SK-N-SH (cell line): ENCODE measurements around the gene MIPEP. TPM values are rescaled to one million over a fixed set of nuclear protein-coding genes. Genes with fewer than 3 reads are reported as not detected.

Experiments used
- CTCF ChIA-PET: fragments of 300-600, 350-600 bp; formaldehyde crosslinking; extraction: SDS; loops from one replicate; lab custom pipeline; 2021; lab: Yijun Ruan, JAX
- POLR2A ChIA-PET: fragments of 350-600 bp; sonication (Branson Sonifier 250); formaldehyde crosslinking; extraction: SDS; loops from one replicate; lab custom pipeline; 2020; ENCODE audit warnings: antibody characterized with exemption, inconsistent platforms; lab: Yijun Ruan, JAX
- DNase-seq: peaks from one replicate; pipeline ENCODE4 v3.0.0; 2012
- H2AFZ ChIP-seq: fragments of 200-600 bp; sonication (generic); 2 replicates; pipeline ENCODE4 v1.8.1; 2016; ENCODE audit warnings: antibody characterized with exemption, mild to moderate bottlenecking, low read depth
- H3F3A ChIP-seq: fragments of 200-600 bp; sonication (generic); replicated peaks from 2 replicates; pipeline ENCODE3; 2016; ENCODE audit warnings: antibody characterized with exemption, mild to moderate bottlenecking; ENCODE audit not compliant: insufficient read depth
- H3K27ac ChIP-seq, 2 experiments: fragments of 200-500 bp in 1 of 2; fragments of 200-600 bp in 1 of 2; sonication (Bioruptor generic) in 1 of 2; sonication (generic), shearing (Covaris generic) in 1 of 2; 2 replicates each; pipeline versions ENCODE4 v1.5.1 to v1.6.1; 2014 to 2016; ENCODE audit warnings: low read depth in 2 of 2, inconsistent platforms in 1 of 2, low read length in 1 of 2, mild to moderate bottlenecking in 1 of 2, mixed read lengths in 1 of 2
- H3K27me3 ChIP-seq: fragments of 200-600 bp; sonication (generic), shearing (Covaris generic); 2 replicates; pipeline ENCODE4 v1.6.1; 2016; ENCODE audit warnings: mixed run types; ENCODE audit not compliant: insufficient read depth
- H3K36me3 ChIP-seq, 2 experiments: fragments of 200-500 bp in 1 of 2; fragments of 200-600 bp in 1 of 2; sonication (Bioruptor generic) in 1 of 2; sonication (generic) in 1 of 2; replicated peaks in 1 of 2; 2 replicates each; pipeline versions ENCODE3 to v1.5.1; 2014 to 2016; ENCODE audit warnings: low read length in 1 of 2, mild to moderate bottlenecking in 1 of 2; ENCODE audit not compliant: insufficient read depth in 2 of 2, control insufficient read depth in 1 of 2
- H3K4me1 ChIP-seq, 2 experiments: fragments of 200-500 bp in 1 of 2; fragments of 200-600 bp in 1 of 2; sonication (Bioruptor generic) in 1 of 2; sonication (generic), shearing (Covaris generic) in 1 of 2; 2 replicates each; pipeline versions ENCODE4 v1.5.1 to v1.6.1; 2014 to 2016; ENCODE audit warnings: low read depth in 1 of 2, low read length in 1 of 2, mixed run types in 1 of 2; ENCODE audit not compliant: insufficient read depth in 2 of 2, control insufficient read depth in 1 of 2
- H3K4me2 ChIP-seq: fragments of 200-600 bp; sonication (generic), shearing (Covaris generic); 2 replicates; pipeline ENCODE4 v1.6.1; 2017; ENCODE audit warnings: mixed run types
- H3K4me3 ChIP-seq, 2 experiments: fragments of 200-500 bp in 1 of 2; fragments of 200-600 bp in 1 of 2; sonication (Bioruptor generic) in 1 of 2; sonication (generic), shearing (Covaris generic) in 1 of 2; 2 replicates each; pipeline versions ENCODE4 v1.5.1 to v1.8.1; 2014 to 2016; ENCODE audit warnings: low read depth in 2 of 2, inconsistent platforms in 1 of 2, low read length in 1 of 2, mild to moderate bottlenecking in 1 of 2, mixed read lengths in 1 of 2, moderate library complexity in 1 of 2
- H3K79me2 ChIP-seq: fragments of 200-600 bp; sonication (generic); 2 replicates; pipeline ENCODE4 v1.8.1; 2017; ENCODE audit warnings: mild to moderate bottlenecking; ENCODE audit not compliant: insufficient read depth
- H3K9ac ChIP-seq: fragments of 200-600 bp; sonication (generic); 2 replicates; pipeline ENCODE4 v1.6.1; 2017; ENCODE audit warnings: mixed run types
- H3K9me2 ChIP-seq: fragments of 200-600 bp; sonication (generic); 2 replicates; pipeline ENCODE4 v1.6.1; 2017; ENCODE audit warnings: mixed run types
- H3K9me3 ChIP-seq: fragments of 200-600 bp; sonication (generic); 2 replicates; pipeline ENCODE4 v1.6.1; 2017; ENCODE audit warnings: mixed run types, mild to moderate bottlenecking, moderate library complexity
- H4K20me1 ChIP-seq: fragments of 200-600 bp; sonication (generic); 2 replicates; pipeline ENCODE4 v1.6.1; 2017; ENCODE audit warnings: mild to moderate bottlenecking, mixed run types; ENCODE audit not compliant: insufficient read depth
- CHD2 ChIP-seq: fragments of 150-350 bp; IDR thresholded peaks from 2 replicates; pipeline ENCODE4 v1.6.1; 2018; ENCODE audit warnings: low read length; ENCODE audit not compliant: partially characterized antibody
- ELF1 ChIP-seq: IDR thresholded peaks from 2 replicates; pipeline ENCODE4 v1.4.0; 2012
- EZH2phosphoT487 ChIP-seq: fragments of 200-600 bp; sonication (generic); IDR thresholded peaks from 2 replicates; pipeline ENCODE4 v1.6.1; 2017; ENCODE audit warnings: low read depth, mixed run types, mild to moderate bottlenecking, antibody characterized with exemption, moderate library complexity, borderline replicate concordance
- FOSL2 ChIP-seq: IDR thresholded peaks from 2 replicates; pipeline ENCODE4 v1.4.0; 2012; ENCODE audit warnings: low read depth, mild to moderate bottlenecking, moderate library complexity, borderline replicate concordance
- GABPA ChIP-seq: IDR thresholded peaks from 2 replicates; pipeline ENCODE4 v1.4.0; 2012; ENCODE audit warnings: low read depth, mild to moderate bottlenecking
- GATA2 ChIP-seq: sonication (generic); formaldehyde crosslinking; IDR thresholded peaks from 2 replicates; pipeline ENCODE4 v1.5.0; 2020; ENCODE audit warnings: mild to moderate bottlenecking, missing genetic modification reagents
- MEF2A ChIP-seq: IDR thresholded peaks from 2 replicates; pipeline ENCODE4 v1.4.0; 2012; ENCODE audit warnings: low read depth, borderline replicate concordance
- NFIC ChIP-seq: IDR thresholded peaks from 2 replicates; pipeline ENCODE4 v1.4.0; 2012; ENCODE audit warnings: borderline replicate concordance
- NRF1 ChIP-seq: IDR thresholded peaks from 2 replicates; pipeline ENCODE4 v1.6.1; 2012; ENCODE audit warnings: low read depth, mild to moderate bottlenecking, low read length
- RAD21 ChIP-seq: IDR thresholded peaks from 2 replicates; pipeline ENCODE4 v1.6.1; 2012; ENCODE audit warnings: mild to moderate bottlenecking, low read length
- RCOR1 ChIP-seq: fragments of 150-350 bp; IDR thresholded peaks from 2 replicates; pipeline ENCODE4 v1.6.1; 2017; ENCODE audit warnings: antibody characterized with exemption, low read length
- RFX5 ChIP-seq: IDR thresholded peaks from 2 replicates; pipeline ENCODE4 v1.6.1; 2012; ENCODE audit warnings: mild to moderate bottlenecking, improper control_type of control experiment, low read length
- RXRA ChIP-seq: IDR thresholded peaks from 2 replicates; pipeline ENCODE4 v1.4.0; 2012; ENCODE audit warnings: low read depth, mild to moderate bottlenecking, borderline replicate concordance
- polyA plus RNA-seq, 3 experiments: library from polyadenylated mRNA; depleted of rRNA; stranded (reverse); fragments of >200 nt; gene quantifications; 2 replicates each; pipeline ENCODE4 v1.2.3, GENCODE V29; 2012
- TF ChIP-seq, protein P1 (sequence below): IDR thresholded peaks from 2 replicates; pipeline ENCODE4; 2012
- TF ChIP-seq, protein P2 (sequence below): IDR thresholded peaks from 2 replicates; pipeline ENCODE4 v1.4.0; 2012; ENCODE audit warnings: low read depth, borderline replicate concordance
- TF ChIP-seq, protein P3 (sequence below): IDR thresholded peaks from 2 replicates; pipeline ENCODE4 v1.4.0; 2012; ENCODE audit warnings: low read depth, borderline replicate concordance
- TF ChIP-seq, protein P4 (sequence below): fragments of 150-350 bp; IDR thresholded peaks from 2 replicates; pipeline ENCODE4 v1.6.1; 2016; ENCODE audit warnings: mild to moderate bottlenecking, low read depth, low read length
- TF ChIP-seq, protein P5 (sequence below): IDR thresholded peaks from 2 replicates; pipeline ENCODE4 v1.4.0; 2012; ENCODE audit warnings: low read depth

MIPEP gene
- polyA plus RNA-seq, 1 of the 3 experiments (the other 2 are of a cell fraction): 12.7 TPM

DNA sequence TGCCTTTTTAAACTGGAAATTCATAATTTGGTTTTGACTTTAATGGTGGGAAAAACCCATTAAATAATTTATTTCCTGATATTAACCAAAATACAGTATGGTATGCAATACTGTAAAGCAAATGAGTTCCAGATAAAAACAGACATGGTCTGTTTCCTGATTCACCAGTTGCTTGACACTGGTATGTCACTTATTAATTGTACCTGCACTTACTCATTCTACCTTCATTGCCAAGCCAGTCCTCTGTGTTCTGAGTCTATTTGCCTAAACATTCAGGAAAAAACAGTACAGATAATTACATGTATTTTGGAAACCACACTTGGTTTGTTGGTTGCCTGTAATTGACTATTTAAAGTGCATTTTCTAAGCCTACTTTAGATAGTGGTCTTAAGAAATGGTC is 159.7 kb downstream of the MIPEP start:
- CTCF ChIA-PET: no interaction called here

More for the DNA sequence above, 159.7 kb downstream of the MIPEP start:
- H3F3A ChIP-seq: peaks cover 8% of the 10 kb centered on the region
- no peaks in the 10 kb centered on the region for H3K79me2 ChIP-seq
- H3K9ac ChIP-seq: no peak overlapping the region
- no peaks in the 10 kb centered on the region for H3K36me3 ChIP-seq
- no peak overlapping the region for H3K4me3 ChIP-seq
- TF ChIP-seq, protein P1, sequence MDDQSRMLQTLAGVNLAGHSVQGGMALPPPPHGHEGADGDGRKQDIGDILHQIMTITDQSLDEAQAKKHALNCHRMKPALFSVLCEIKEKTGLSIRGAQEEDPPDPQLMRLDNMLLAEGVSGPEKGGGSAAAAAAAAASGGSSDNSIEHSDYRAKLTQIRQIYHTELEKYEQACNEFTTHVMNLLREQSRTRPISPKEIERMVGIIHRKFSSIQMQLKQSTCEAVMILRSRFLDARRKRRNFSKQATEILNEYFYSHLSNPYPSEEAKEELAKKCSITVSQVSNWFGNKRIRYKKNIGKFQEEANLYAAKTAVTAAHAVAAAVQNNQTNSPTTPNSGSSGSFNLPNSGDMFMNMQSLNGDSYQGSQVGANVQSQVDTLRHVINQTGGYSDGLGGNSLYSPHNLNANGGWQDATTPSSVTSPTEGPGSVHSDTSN: no peak
- TF ChIP-seq GATA2 (no peak), RFX5 (no peak), ELF1 (no peak), RAD21 (no peak), RXRA (no peak), MEF2A (no peak), EZH2phosphoT487 (no peak), NFIC (no peak), FOSL2 (no peak), CHD2 (no peak), NRF1 (no peak), RCOR1 (no peak), GABPA (no peak)
- TF ChIP-seq, protein P2, sequence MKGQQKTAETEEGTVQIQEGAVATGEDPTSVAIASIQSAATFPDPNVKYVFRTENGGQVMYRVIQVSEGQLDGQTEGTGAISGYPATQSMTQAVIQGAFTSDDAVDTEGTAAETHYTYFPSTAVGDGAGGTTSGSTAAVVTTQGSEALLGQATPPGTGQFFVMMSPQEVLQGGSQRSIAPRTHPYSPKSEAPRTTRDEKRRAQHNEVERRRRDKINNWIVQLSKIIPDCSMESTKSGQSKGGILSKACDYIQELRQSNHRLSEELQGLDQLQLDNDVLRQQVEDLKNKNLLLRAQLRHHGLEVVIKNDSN: no peak
- TF ChIP-seq, protein P3, sequence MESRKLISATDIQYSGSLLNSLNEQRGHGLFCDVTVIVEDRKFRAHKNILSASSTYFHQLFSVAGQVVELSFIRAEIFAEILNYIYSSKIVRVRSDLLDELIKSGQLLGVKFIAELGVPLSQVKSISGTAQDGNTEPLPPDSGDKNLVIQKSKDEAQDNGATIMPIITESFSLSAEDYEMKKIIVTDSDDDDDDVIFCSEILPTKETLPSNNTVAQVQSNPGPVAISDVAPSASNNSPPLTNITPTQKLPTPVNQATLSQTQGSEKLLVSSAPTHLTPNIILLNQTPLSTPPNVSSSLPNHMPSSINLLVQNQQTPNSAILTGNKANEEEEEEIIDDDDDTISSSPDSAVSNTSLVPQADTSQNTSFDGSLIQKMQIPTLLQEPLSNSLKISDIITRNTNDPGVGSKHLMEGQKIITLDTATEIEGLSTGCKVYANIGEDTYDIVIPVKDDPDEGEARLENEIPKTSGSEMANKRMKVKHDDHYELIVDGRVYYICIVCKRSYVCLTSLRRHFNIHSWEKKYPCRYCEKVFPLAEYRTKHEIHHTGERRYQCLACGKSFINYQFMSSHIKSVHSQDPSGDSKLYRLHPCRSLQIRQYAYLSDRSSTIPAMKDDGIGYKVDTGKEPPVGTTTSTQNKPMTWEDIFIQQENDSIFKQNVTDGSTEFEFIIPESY: no peak
- TF ChIP-seq, protein P4, sequence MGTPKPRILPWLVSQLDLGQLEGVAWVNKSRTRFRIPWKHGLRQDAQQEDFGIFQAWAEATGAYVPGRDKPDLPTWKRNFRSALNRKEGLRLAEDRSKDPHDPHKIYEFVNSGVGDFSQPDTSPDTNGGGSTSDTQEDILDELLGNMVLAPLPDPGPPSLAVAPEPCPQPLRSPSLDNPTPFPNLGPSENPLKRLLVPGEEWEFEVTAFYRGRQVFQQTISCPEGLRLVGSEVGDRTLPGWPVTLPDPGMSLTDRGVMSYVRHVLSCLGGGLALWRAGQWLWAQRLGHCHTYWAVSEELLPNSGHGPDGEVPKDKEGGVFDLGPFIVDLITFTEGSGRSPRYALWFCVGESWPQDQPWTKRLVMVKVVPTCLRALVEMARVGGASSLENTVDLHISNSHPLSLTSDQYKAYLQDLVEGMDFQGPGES: no peak
- TF ChIP-seq, protein P5, sequence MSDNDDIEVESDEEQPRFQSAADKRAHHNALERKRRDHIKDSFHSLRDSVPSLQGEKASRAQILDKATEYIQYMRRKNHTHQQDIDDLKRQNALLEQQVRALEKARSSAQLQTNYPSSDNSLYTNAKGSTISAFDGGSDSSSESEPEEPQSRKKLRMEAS: no peak
- no peak overlapping the region for H2AFZ ChIP-seq
- H3K27ac ChIP-seq: no peak overlapping the region
- no peaks in the 10 kb centered on the region for H3K9me2 ChIP-seq
- peaks cover 4 to 10% of the 10 kb centered on the region in 2 experiments; a peak in 2 of 4 replicates for H3K4me1 ChIP-seq
- POLR2A ChIA-PET: no interaction called here
- H3K4me2 ChIP-seq: no peak overlapping the region
- no peaks in the 10 kb centered on the region for H3K9me3 ChIP-seq
- no peaks in the 10 kb centered on the region for H3K27me3 ChIP-seq
- no peaks in the 10 kb centered on the region for H4K20me1 ChIP-seq
- DNase-seq: no peak
